NK-92 (cell line): Measurements from ENCODE around the gene HSD17B8.

ENCODE experiments used
- DNase-seq: peaks from one replicate; lab custom pipeline; 2025; ENCODE audit not compliant: unreplicated experiment; lab: John Stamatoyannopoulos, UW

HSD17B8 gene

GRCh38 chr6:33171016-33171879 lies 33.2 kb upstream of the HSD17B8 start:
- no peak for DNase-seq

- no peak for DNase-seq
Observed at GRCh38 chr6:33171880-33172687, 32.4 kb upstream of the HSD17B8 start.

- no peak for DNase-seq
Observed at GRCh38 chr6:33172688-33173534, 31.5 kb upstream of the HSD17B8 start.

- no peak for DNase-seq
Observed at GRCh38 chr6:33173535-33174180, 30.8 kb upstream of the HSD17B8 start.

- no peak for DNase-seq
Observed at GRCh38 chr6:33174784-33175183, 29.7 kb upstream of the HSD17B8 start.

GRCh38 chr6:33175436-33176069 lies 28.9 kb upstream of the HSD17B8 start:
- DNase-seq, result no peak

GRCh38 chr6:33176906-33177305 lies 27.5 kb upstream of the HSD17B8 start:
- DNase-seq, result no peak

GRCh38 chr6:33177552-33178446 lies 26.7 kb upstream of the HSD17B8 start:
- DNase-seq, result no peak

- no peak for DNase-seq
Observed at GRCh38 chr6:33178755-33179475, 25.5 kb upstream of the HSD17B8 start.

- DNase-seq, result no peak
Observed at GRCh38 chr6:33181141-33181540, 23.3 kb upstream of the HSD17B8 start.

- DNase-seq, result no peak
Observed at GRCh38 chr6:33183071-33183683, 21.3 kb upstream of the HSD17B8 start.

- DNase-seq, result no peak
Observed at GRCh38 chr6:33185190-33185589, 19.3 kb upstream of the HSD17B8 start.

- no peak for DNase-seq
Observed at GRCh38 chr6:33185654-33186187, 18.7 kb upstream of the HSD17B8 start.

GRCh38 chr6:33187809-33188208 lies 16.6 kb upstream of the HSD17B8 start:
- DNase-seq, result no peak

GRCh38 chr6:33189164-33189563 lies 15.3 kb upstream of the HSD17B8 start:
- DNase-seq, result no peak

GRCh38 chr6:33189625-33190448 lies 14.6 kb upstream of the HSD17B8 start:
- no peak for DNase-seq

GRCh38 chr6:33190504-33191107 lies 13.8 kb upstream of the HSD17B8 start:
- no peak for DNase-seq
